K562 (cell line): ENCODE results near the gene FAM234A. TPM values are rescaled to one million over a fixed set of nuclear protein-coding genes. Genes with fewer than 3 reads are reported as not detected.

Experiments used
- ATAC-seq: fragments of 200-7000 bp; cut with Tn5 transposase; 3 replicates; pipeline ENCODE4 v1.9.1; 2020; ENCODE audit warnings: moderate library complexity
- BruUV-seq: library from RNA; stranded (reverse); fragments of 400-500 nt; replicated peaks from 2 replicates; lab custom pipeline; 2021; lab: Mats Ljungman, UMichigan
- CTCF ChIA-PET: fragments of 300-600 bp; formaldehyde crosslinking; extraction: SDS; loops from one replicate; lab custom pipeline; 2021; ENCODE audit warnings: low intra/inter-chr PET ratio; lab: Yijun Ruan, JAX
- POLR2A ChIA-PET: fragments of 300-600, 350-650 bp; sonication (Branson Sonifier 250); formaldehyde crosslinking; extraction: SDS; loops from one replicate; lab custom pipeline; 2021; ENCODE audit warnings: antibody characterized with exemption, inconsistent platforms; lab: Yijun Ruan, JAX
- DNase-seq, 4 experiments: peaks; one replicate each; pipeline versions ENCODE4 v3.0.0 to v3.0.0-alpha.2; 2011 to 2018; ENCODE audit warnings: low spot score in 3 of 4, mixed read lengths in 3 of 4; ENCODE audit errors: extremely low read depth in 1 of 4
- FAIRE-seq: peaks from 2 replicates; lab custom pipeline; 2011; peaks lifted over from hg19 to GRCh38; lab: Jason Lieb, UNC
- H2AFZ ChIP-seq: 2 replicates; pipeline ENCODE4 v1.6.0; 2011; ENCODE audit warnings: low read depth, low read length, control low read depth, inconsistent platforms
- H3K27ac ChIP-seq: fragments of 200-600 bp; 3 replicates; pipeline ENCODE4 v1.8.0; 2011; ENCODE audit warnings: low read depth, mild to moderate bottlenecking, control low read depth, inconsistent platforms, low read length, moderate library complexity, mixed read lengths; ENCODE audit errors: extremely low read depth
- H3K27me3 ChIP-seq, 2 experiments: fragments of 300-600 bp in 1 of 2; 2 replicates in 1 of 2; 3 replicates in 1 of 2; pipeline versions ENCODE4 v1.6.0 to v1.8.0; 2011; ENCODE audit warnings: inconsistent platforms in 2 of 2, low read length in 2 of 2, mild to moderate bottlenecking in 1 of 2, mixed read lengths in 1 of 2, moderate library complexity in 1 of 2; ENCODE audit not compliant: control insufficient read depth in 2 of 2, insufficient read depth in 2 of 2
- H3K36me3 ChIP-seq: fragments of 300-600 bp; 3 replicates; pipeline ENCODE4 v1.8.0; 2011; ENCODE audit warnings: mild to moderate bottlenecking, low read length, inconsistent platforms; ENCODE audit not compliant: control insufficient read depth, insufficient read depth
- H3K4me1 ChIP-seq, 2 experiments: fragments of 200-600 bp in 1 of 2; replicated peaks in 1 of 2; 2 replicates in 1 of 2; 3 replicates in 1 of 2; pipeline versions ENCODE4 v1.5.1 to v1.8.0; 2011; ENCODE audit warnings: inconsistent platforms in 2 of 2, low read length in 2 of 2, mild to moderate bottlenecking in 1 of 2, mixed read lengths in 1 of 2, moderate library complexity in 1 of 2; ENCODE audit not compliant: control insufficient read depth in 2 of 2, insufficient read depth in 2 of 2
- H3K4me2 ChIP-seq: 2 replicates; pipeline ENCODE4 v1.6.1; 2011; ENCODE audit warnings: low read length, control low read depth, inconsistent platforms, mixed read lengths; ENCODE audit not compliant: insufficient read depth
- H3K4me3 ChIP-seq: fragments of 200-600 bp; sonication (generic), shearing (Covaris generic); 2 replicates; pipeline ENCODE4 v1.5.1; 2016; ENCODE audit warnings: control low read depth, inconsistent platforms
- H3K79me2 ChIP-seq: fragments of 200-600 bp; 3 replicates; pipeline ENCODE4 v1.8.0; 2011; ENCODE audit warnings: low read length, inconsistent platforms; ENCODE audit not compliant: control insufficient read depth, insufficient read depth
- H3K9ac ChIP-seq, 2 experiments: 2 replicates each; pipeline versions ENCODE4 v1.6.0 to v1.6.1; 2011; ENCODE audit warnings: low read depth in 2 of 2, low read length in 2 of 2, control low read depth in 1 of 2, inconsistent platforms in 1 of 2, mild to moderate bottlenecking in 1 of 2, mixed read lengths in 1 of 2; ENCODE audit not compliant: insufficient read depth in 1 of 2
- H3K9me1 ChIP-seq: one replicate; pipeline ENCODE4 v1.6.0; 2011; ENCODE audit warnings: inconsistent platforms, mild to moderate bottlenecking, low read length, moderate library complexity; ENCODE audit not compliant: control insufficient read depth, insufficient read depth
- H3K9me3 ChIP-seq: replicated peaks from 2 replicates; pipeline ENCODE4 v1.5.1; 2011; ENCODE audit warnings: low read depth, low read length, inconsistent platforms; ENCODE audit not compliant: control insufficient read depth, insufficient read depth
- H4K20me1 ChIP-seq: replicated peaks from 2 replicates; pipeline ENCODE4 v1.6.1; 2011; ENCODE audit warnings: low read length, inconsistent platforms, mixed read lengths; ENCODE audit not compliant: control insufficient read depth, insufficient read depth
- BACH1 ChIP-seq: fragments of 200-800 bp; sonication (Bioruptor generic); IDR thresholded peaks from 2 replicates; pipeline ENCODE4 v1.6.1; 2016; ENCODE audit warnings: missing genetic modification characterization, missing compliant biosample characterization
- CREB1 ChIP-seq, 2 experiments: sonication (generic) in 1 of 2; formaldehyde crosslinking in 1 of 2; IDR thresholded peaks; 2 replicates each; pipeline versions ENCODE4 v1.6.1 to v1.8.0; 2012 to 2022; ENCODE audit warnings: inconsistent platforms in 1 of 2, mild to moderate bottlenecking in 1 of 2, missing genetic modification reagents in 1 of 2, moderate library complexity in 1 of 2
- EGR1 ChIP-seq: fragments of 450-650 bp; conservative IDR thresholded peaks from 2 replicates; pipeline ENCODE4 v1.6.1; 2017; ENCODE audit warnings: mild to moderate bottlenecking
- HMG20B ChIP-seq: fragments of 250-450 bp; sonication (Bioruptor Pico); IDR thresholded peaks from 2 replicates; pipeline ENCODE4 v1.5.0; 2021; ENCODE audit warnings: mild to moderate bottlenecking
- MIER1 ChIP-seq: fragments of 450-650 bp; IDR thresholded peaks from 2 replicates; pipeline ENCODE4 v1.6.1; 2016; ENCODE audit warnings: antibody characterized with exemption, mild to moderate bottlenecking, low read depth
- POLR2B ChIP-seq: fragments of 450-650 bp; IDR thresholded peaks from 2 replicates; pipeline ENCODE4 v1.6.1; 2018; ENCODE audit warnings: low read depth; ENCODE audit not compliant: partially characterized antibody
- RBBP5 ChIP-seq: fragments of 200-600 bp; sonication (generic); IDR thresholded peaks from 2 replicates; pipeline ENCODE4 v1.6.1; 2012; ENCODE audit warnings: borderline replicate concordance, mild to moderate bottlenecking, low read length, control low read depth, inconsistent platforms; ENCODE audit not compliant: insufficient read depth, poor library complexity, severe bottlenecking
- SMAD1 ChIP-seq: fragments of 150-350 bp; IDR thresholded peaks from 2 replicates; pipeline ENCODE4 v1.6.1; 2014; ENCODE audit warnings: low read length, low read depth; ENCODE audit not compliant: partially characterized antibody
- SMC3 ChIP-seq: conservative IDR thresholded peaks from 2 replicates; pipeline ENCODE4 v1.6.1; 2011; ENCODE audit warnings: low read depth, low read length, improper control_type of control experiment; ENCODE audit not compliant: insufficient read depth
- SOX6 ChIP-seq: fragments of 450-650 bp; IDR thresholded peaks from 2 replicates; pipeline ENCODE4 v1.6.1; 2014; ENCODE audit warnings: mild to moderate bottlenecking
- ZNF384 ChIP-seq: IDR thresholded peaks from 2 replicates; pipeline ENCODE4 v1.6.1; 2012; ENCODE audit warnings: low read depth, low read length, improper control_type of control experiment
- WGBS: fragments of 100-300 bp; shearing (Covaris generic); methylation state at CpG from one replicate; pipeline ENCODE4 v1.1.6; 2016; ENCODE audit warnings: low coverage, mixed read lengths; ENCODE audit not compliant: insufficient coverage; ENCODE audit errors: missing lambda C conversion rate; 5-methylcytosine and 5-hydroxymethylcytosine counted together
- in situ Hi-C: fragments of 300-500 bp; cut with MboI; formaldehyde crosslinking; loops from 4 replicates; pipeline ENCODE4 v1.15.0; 2018; ENCODE audit warnings: inconsistent platforms, mixed read lengths
- intact Hi-C: fragments of 100-400 bp; cut with micrococcal nuclease; formaldehyde crosslinking; loops from 2 replicates; pipeline ENCODE4 v1.14.2; 2022
- polyA plus RNA-seq, 8 experiments: library from polyadenylated mRNA; depleted of rRNA in 4 of 8; stranded (reverse) in 5 of 8; unstranded in 3 of 8; fragments of >200 nt; fragmentation: Nextera tagmentation in 2 of 8; fragmentation: Illumina TruSeq in 1 of 8; extraction: Ambion mirVana in 2 of 8; extraction: Trizol in 1 of 8; gene quantifications; 2 replicates each; pipeline versions ENCODE4 v1.2.1 to v1.2.3, GENCODE V29; 2011 to 2014; ENCODE audit warnings: inconsistent platforms in 1 of 8, missing spikeins in 1 of 8
- total RNA-seq, 7 experiments: library from RNA; depleted of rRNA in 6 of 7; stranded (reverse); fragments of >200 nt in 6 of 7; fragmentation: Illumina TruSeq in 2 of 7; extraction: Trizol in 2 of 7; gene quantifications; 2 replicates each; pipeline versions ENCODE4 v1.2.1 to v1.2.3, GENCODE V29; 2011 to 2021; ENCODE audit warnings: low replicate concordance in 1 of 7
- TF ChIP-seq, protein P1 (sequence below): sonication (generic); formaldehyde crosslinking; IDR thresholded peaks from 2 replicates; pipeline ENCODE4 v1.8.0; 2022; ENCODE audit warnings: missing genetic modification reagents, mild to moderate bottlenecking, borderline replicate concordance
- TF ChIP-seq, protein P2 (sequence below): fragments of 200-800 bp; sonication (Bioruptor generic); IDR thresholded peaks from 2 replicates; pipeline ENCODE4 v1.6.1; 2016; ENCODE audit warnings: missing genetic modification characterization, missing compliant biosample characterization
- TF ChIP-seq, protein P3 (sequence below): fragments of 250-450 bp; sonication (Bioruptor Pico); IDR thresholded peaks from 2 replicates; pipeline ENCODE4 v1.8.0; 2022; ENCODE audit warnings: inconsistent platforms, mild to moderate bottlenecking, moderate library complexity, borderline replicate concordance

The FAM234A gene
- total and polyA plus RNA-seq, 9 of the 15 experiments (the other 6 are each of a cell fraction or from before 2014, with no cell fraction given): 1.0 to 47.9 (median 15.0) TPM

DNA sequence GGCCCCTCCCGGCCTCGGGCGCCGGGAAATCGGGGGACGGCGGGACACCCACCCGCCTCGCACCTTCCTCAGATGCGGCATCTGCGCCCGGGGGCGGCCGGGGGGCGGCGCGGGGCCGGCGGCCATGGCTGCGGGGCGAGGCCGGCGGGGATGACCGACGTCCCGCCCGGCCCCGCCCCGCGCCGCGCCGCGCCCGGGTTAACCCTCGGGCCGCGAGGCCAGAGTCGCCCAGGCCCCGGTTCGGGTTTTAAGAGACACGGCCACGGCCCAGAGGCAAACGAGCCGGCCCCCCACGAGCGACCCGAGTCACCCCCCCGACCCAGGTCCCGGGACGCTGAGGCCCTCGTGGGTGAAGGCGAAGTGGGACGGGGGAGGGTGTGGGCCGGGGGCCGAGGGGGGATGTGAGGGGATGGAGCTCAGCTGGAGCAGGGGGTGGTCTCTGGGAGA is 41.2 kb downstream of the FAM234A start, which contains the start of gene RGS11:
Gene RGS11, minus strand, starts transcription at position 159 of the 447 bp plus-strand sequence. Its CDS starts 33 bp downstream, at position 126.
- no peaks in the 10 kb centered on the region for H3K27me3 ChIP-seq
- ChIA-PET POLR2A (no interaction called here), CTCF (no interaction called here)
- H3K27ac ChIP-seq: no peak within 1 kb of the TSS
- in situ Hi-C loops: no loop called here
- intact Hi-C loops: no loop called here
- H3K9me1 ChIP-seq: no peaks in the 10 kb centered on the region
- no TSS peak for BruUV-seq
- no peak within 1 kb of the TSS for H2AFZ ChIP-seq
- peak within 1 kb of the TSS in 1 of 2 experiments; percentile 35; a peak in 1 of 4 replicates for H3K9ac ChIP-seq
- FAIRE-seq: no peak
- no peaks in the 10 kb centered on the region for H3K9me3 ChIP-seq
- WGBS: 60% methylated on average over 4 of the region's 56 CpGs
- H4K20me1 ChIP-seq: no peaks in the 10 kb centered on the region
- no peak for DNase-seq
- H3K4me2 ChIP-seq: no peak within 1 kb of the TSS
- H3K36me3 ChIP-seq: no peaks in the 10 kb centered on the region
- peaks cover 0 to 65% of the 10 kb centered on the region in 2 experiments; a peak in 2 of 5 replicates for H3K4me1 ChIP-seq
- H3K79me2 ChIP-seq: no peaks in the 10 kb centered on the region
- no peak for ATAC-seq
- H3K4me3 ChIP-seq: no peak within 1 kb of the TSS
- no peak for TF ChIP-seq SMC3
- TF ChIP-seq HMG20B (CRISPR knock-in tag): no peak
- TF ChIP-seq CREB1 (IDR thresholded peaks at IDR 0.05): no peak
- no peak for TF ChIP-seq CREB1 (CRISPR knock-in tag; IDR thresholded peaks at IDR 0.05)
- TF ChIP-seq, protein P1, sequence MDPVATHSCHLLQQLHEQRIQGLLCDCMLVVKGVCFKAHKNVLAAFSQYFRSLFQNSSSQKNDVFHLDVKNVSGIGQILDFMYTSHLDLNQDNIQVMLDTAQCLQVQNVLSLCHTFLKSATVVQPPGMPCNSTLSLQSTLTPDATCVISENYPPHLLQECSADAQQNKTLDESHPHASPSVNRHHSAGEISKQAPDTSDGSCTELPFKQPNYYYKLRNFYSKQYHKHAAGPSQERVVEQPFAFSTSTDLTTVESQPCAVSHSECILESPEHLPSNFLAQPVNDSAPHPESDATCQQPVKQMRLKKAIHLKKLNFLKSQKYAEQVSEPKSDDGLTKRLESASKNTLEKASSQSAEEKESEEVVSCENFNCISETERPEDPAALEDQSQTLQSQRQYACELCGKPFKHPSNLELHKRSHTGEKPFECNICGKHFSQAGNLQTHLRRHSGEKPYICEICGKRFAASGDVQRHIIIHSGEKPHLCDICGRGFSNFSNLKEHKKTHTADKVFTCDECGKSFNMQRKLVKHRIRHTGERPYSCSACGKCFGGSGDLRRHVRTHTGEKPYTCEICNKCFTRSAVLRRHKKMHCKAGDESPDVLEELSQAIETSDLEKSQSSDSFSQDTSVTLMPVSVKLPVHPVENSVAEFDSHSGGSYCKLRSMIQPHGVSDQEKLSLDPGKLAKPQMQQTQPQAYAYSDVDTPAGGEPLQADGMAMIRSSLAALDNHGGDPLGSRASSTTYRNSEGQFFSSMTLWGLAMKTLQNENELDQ (CRISPR knock-in tag): no peak
- TF ChIP-seq, protein P2, sequence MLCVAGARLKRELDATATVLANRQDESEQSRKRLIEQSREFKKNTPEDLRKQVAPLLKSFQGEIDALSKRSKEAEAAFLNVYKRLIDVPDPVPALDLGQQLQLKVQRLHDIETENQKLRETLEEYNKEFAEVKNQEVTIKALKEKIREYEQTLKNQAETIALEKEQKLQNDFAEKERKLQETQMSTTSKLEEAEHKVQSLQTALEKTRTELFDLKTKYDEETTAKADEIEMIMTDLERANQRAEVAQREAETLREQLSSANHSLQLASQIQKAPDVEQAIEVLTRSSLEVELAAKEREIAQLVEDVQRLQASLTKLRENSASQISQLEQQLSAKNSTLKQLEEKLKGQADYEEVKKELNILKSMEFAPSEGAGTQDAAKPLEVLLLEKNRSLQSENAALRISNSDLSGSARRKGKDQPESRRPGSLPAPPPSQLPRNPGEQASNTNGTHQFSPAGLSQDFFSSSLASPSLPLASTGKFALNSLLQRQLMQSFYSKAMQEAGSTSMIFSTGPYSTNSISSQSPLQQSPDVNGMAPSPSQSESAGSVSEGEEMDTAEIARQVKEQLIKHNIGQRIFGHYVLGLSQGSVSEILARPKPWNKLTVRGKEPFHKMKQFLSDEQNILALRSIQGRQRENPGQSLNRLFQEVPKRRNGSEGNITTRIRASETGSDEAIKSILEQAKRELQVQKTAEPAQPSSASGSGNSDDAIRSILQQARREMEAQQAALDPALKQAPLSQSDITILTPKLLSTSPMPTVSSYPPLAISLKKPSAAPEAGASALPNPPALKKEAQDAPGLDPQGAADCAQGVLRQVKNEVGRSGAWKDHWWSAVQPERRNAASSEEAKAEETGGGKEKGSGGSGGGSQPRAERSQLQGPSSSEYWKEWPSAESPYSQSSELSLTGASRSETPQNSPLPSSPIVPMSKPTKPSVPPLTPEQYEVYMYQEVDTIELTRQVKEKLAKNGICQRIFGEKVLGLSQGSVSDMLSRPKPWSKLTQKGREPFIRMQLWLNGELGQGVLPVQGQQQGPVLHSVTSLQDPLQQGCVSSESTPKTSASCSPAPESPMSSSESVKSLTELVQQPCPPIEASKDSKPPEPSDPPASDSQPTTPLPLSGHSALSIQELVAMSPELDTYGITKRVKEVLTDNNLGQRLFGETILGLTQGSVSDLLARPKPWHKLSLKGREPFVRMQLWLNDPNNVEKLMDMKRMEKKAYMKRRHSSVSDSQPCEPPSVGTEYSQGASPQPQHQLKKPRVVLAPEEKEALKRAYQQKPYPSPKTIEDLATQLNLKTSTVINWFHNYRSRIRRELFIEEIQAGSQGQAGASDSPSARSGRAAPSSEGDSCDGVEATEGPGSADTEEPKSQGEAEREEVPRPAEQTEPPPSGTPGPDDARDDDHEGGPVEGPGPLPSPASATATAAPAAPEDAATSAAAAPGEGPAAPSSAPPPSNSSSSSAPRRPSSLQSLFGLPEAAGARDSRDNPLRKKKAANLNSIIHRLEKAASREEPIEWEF (CRISPR knock-in tag): no peak
- no peak for TF ChIP-seq BACH1
- TF ChIP-seq POLR2B: no peak
- no peak for TF ChIP-seq SOX6
- TF ChIP-seq, protein P3, sequence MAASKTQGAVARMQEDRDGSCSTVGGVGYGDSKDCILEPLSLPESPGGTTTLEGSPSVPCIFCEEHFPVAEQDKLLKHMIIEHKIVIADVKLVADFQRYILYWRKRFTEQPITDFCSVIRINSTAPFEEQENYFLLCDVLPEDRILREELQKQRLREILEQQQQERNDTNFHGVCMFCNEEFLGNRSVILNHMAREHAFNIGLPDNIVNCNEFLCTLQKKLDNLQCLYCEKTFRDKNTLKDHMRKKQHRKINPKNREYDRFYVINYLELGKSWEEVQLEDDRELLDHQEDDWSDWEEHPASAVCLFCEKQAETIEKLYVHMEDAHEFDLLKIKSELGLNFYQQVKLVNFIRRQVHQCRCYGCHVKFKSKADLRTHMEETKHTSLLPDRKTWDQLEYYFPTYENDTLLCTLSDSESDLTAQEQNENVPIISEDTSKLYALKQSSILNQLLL (CRISPR knock-in tag): no peak
- TF ChIP-seq EGR1: no peak
- TF ChIP-seq SMAD1: no peak
- TF ChIP-seq ZNF384: no peak
- TF ChIP-seq RBBP5: no peak
- no peak for TF ChIP-seq MIER1
